ENCODE results near the gene SETD1A.

Gene SETD1A

GRCh38 chr16:30958175-30959079 is 873 bp downstream of the SETD1A start:
- Histone ChIP-seq H2AFZ (ENCODE audit: low read depth, low read length) (no peak overlapping the region), H3K4me1 (ENCODE audit: low read length) (peaks cover 16% of the 10 kb centered on the region), H3K27ac (ENCODE audit: low read length) (peak overlapping the region; percentile 41; the same call in 1 of the 2 replicates), H3K79me2 (ENCODE audit: low read length) (peaks cover 28% of the 10 kb centered on the region), H3K4me2 (ENCODE audit: low read length) (peak overlapping the region; percentile 99), H3K36me3 (replicated peaks; ENCODE audit: low read depth, low read length) (peaks cover 33% of the 10 kb centered on the region), H3K9ac (ENCODE audit: low read length) (peak overlapping the region; percentile 100), H4K20me1 (ENCODE audit: insufficient read depth, low read length) (peaks cover 7% of the 10 kb centered on the region; the same call in 1 of the 2 replicates), H3K9me3 (ENCODE audit: insufficient read depth, low read length) (no peaks in the 10 kb centered on the region), H3K27me3 (ENCODE audit: low read depth, low read length) (no peaks in the 10 kb centered on the region), H3K4me3 (ENCODE audit: low read length) (peak overlapping the region; percentile 96)
- TF ChIP-seq CTCF (IDR thresholded peaks at IDR 0.05; ENCODE audit: low read depth, low read length), result no peak
- TF ChIP-seq EZH2phosphoT487 (IDR thresholded peaks at IDR 0.05; ENCODE audit: low read depth), result no peak

GRCh38 chr16:30961384-30961783 is 3.8 kb downstream of the SETD1A start:
- Histone ChIP-seq H3K36me3 (replicated peaks; ENCODE audit: low read depth, low read length) (peaks cover 52% of the 10 kb centered on the region), H3K9me3 (ENCODE audit: insufficient read depth, low read length) (no peaks in the 10 kb centered on the region), H3K4me1 (ENCODE audit: low read length) (peaks cover 9% of the 10 kb centered on the region), H2AFZ (ENCODE audit: low read depth, low read length) (no peak overlapping the region), H3K4me3 (ENCODE audit: low read length) (no peak overlapping the region), H4K20me1 (ENCODE audit: insufficient read depth, low read length) (peaks cover 7% of the 10 kb centered on the region; the same call in 1 of the 2 replicates), H3K9ac (ENCODE audit: low read length) (no peak overlapping the region), H3K4me2 (ENCODE audit: low read length) (no peak overlapping the region), H3K27me3 (ENCODE audit: low read depth, low read length) (no peaks in the 10 kb centered on the region), H3K27ac (ENCODE audit: low read length) (no peak overlapping the region), H3K79me2 (ENCODE audit: low read length) (peaks cover 26% of the 10 kb centered on the region)
- TF ChIP-seq CTCF (IDR thresholded peaks at IDR 0.05; ENCODE audit: low read depth, low read length), result no peak
- TF ChIP-seq EZH2phosphoT487 (IDR thresholded peaks at IDR 0.05; ENCODE audit: low read depth), result no peak

- H4K20me1 ChIP-seq (ENCODE audit: insufficient read depth, low read length), result no peaks in the 10 kb centered on the region
- no peaks in the 10 kb centered on the region for H3K27me3 ChIP-seq (ENCODE audit: low read depth, low read length)
- H3K36me3 ChIP-seq (replicated peaks; ENCODE audit: low read depth, low read length), result peaks cover 65% of the 10 kb centered on the region
Observed at GRCh38 chr16:30963925-30964511, 6.5 kb downstream of the SETD1A start.

More at GRCh38 chr16:30963925-30964511, 6.5 kb downstream of the SETD1A start:
- no peak overlapping the region for H3K9ac ChIP-seq (ENCODE audit: low read length)
- no peak overlapping the region for H3K4me2 ChIP-seq (ENCODE audit: low read length)
- no peaks in the 10 kb centered on the region for H3K9me3 ChIP-seq (ENCODE audit: insufficient read depth, low read length)
- peaks cover under 1% of the 10 kb centered on the region for H3K4me1 ChIP-seq (ENCODE audit: low read length)
- no peak overlapping the region for H3K4me3 ChIP-seq (ENCODE audit: low read length)
- no peak overlapping the region for H3K27ac ChIP-seq (ENCODE audit: low read length)
- no peak overlapping the region for H2AFZ ChIP-seq (ENCODE audit: low read depth, low read length)
- peaks cover 14% of the 10 kb centered on the region for H3K79me2 ChIP-seq (ENCODE audit: low read length)
- TF ChIP-seq CTCF (IDR thresholded peaks at IDR 0.05; ENCODE audit: low read depth, low read length) (no peak), EZH2phosphoT487 (IDR thresholded peaks at IDR 0.05; ENCODE audit: low read depth) (no peak)
